Aorta (tissue), 5 donors: Measurements from ENCODE around the gene ALS2CL. TPM values are rescaled to one million over a fixed set of nuclear protein-coding genes. Genes with fewer than 3 reads are reported as not detected.
"Not testable (repeated sequence)": the region's sequence is repeated elsewhere in the genome, so short reads cannot be mapped to it uniquely, and the experiment has no call there.

Experiments
- ATAC-seq: fragments of 200-7000 bp; cut with Tn5 transposase; one replicate; pipeline ENCODE4 v1.9.1; 2022; ENCODE audit warnings: moderate library complexity; ENCODE audit not compliant: low FRiP score
- DNase-seq, 2 donors: peaks; one replicate each; pipeline ENCODE4 v3.0.0-alpha.2; 2020
- H3K27ac ChIP-seq, 2 donors: one replicate each; pipeline ENCODE4 v1.5.1; 2013; ENCODE audit warnings: low read length in 2 of 2, mild to moderate bottlenecking in 2 of 2, moderate library complexity in 2 of 2, control low read depth in 1 of 2, inconsistent platforms in 1 of 2, low read depth in 1 of 2
- H3K27me3 ChIP-seq, 2 donors: one replicate each; pipeline ENCODE4 v1.6.1; 2013; ENCODE audit warnings: control low read depth in 1 of 2, low read length in 1 of 2, mild to moderate bottlenecking in 1 of 2, moderate library complexity in 1 of 2; ENCODE audit not compliant: insufficient read depth in 2 of 2, control insufficient read depth in 1 of 2
- H3K36me3 ChIP-seq, 2 donors: one replicate each; pipeline ENCODE4 v1.6.1; 2013; ENCODE audit warnings: control low read depth in 1 of 2, low read length in 1 of 2, mild to moderate bottlenecking in 1 of 2; ENCODE audit not compliant: insufficient read depth in 2 of 2, control insufficient read depth in 1 of 2
- H3K4me1 ChIP-seq, 2 donors: one replicate each; pipeline ENCODE4 v1.6.1; 2013; ENCODE audit warnings: low read length in 2 of 2, control low read depth in 1 of 2, mild to moderate bottlenecking in 1 of 2, moderate library complexity in 1 of 2; ENCODE audit not compliant: insufficient read depth in 2 of 2, control insufficient read depth in 1 of 2
- H3K4me3 ChIP-seq, 2 donors: one replicate each; pipeline ENCODE4 v1.5.1; 2013; ENCODE audit warnings: low read length in 2 of 2, control low read depth in 1 of 2, mild to moderate bottlenecking in 1 of 2
- H3K9me3 ChIP-seq: one replicate; pipeline ENCODE4 v1.6.1; 2013; ENCODE audit warnings: mild to moderate bottlenecking, low read length; ENCODE audit not compliant: control insufficient read depth
- WGBS, 2 donors: extraction: QIAGEN DNeasy Blood & Tissue Kit; methylation state at CpG; one replicate each; pipeline ENCODE4 v1.1.7; 2013; 5-methylcytosine and 5-hydroxymethylcytosine counted together
- intact Hi-C, 2 donors: fragments of 100-400 bp; cut with DNase I; formaldehyde crosslinking; loops; one replicate each; pipeline versions ENCODE4 v1.14.2 to v1.15.0; 2022
- polyA plus RNA-seq, 2 donors: library from polyadenylated mRNA; stranded (reverse); fragments of 200-250 nt; gene quantifications; one replicate each; pipeline ENCODE4 v1.2.3, GENCODE V29; 2013
- total RNA-seq, 2 donors: library from RNA; stranded (reverse); fragmentation: NEBNext Ultra II Directional; extraction: Animal tissue kit (Norgen Biotek cat#: 25700); gene quantifications; one replicate each; pipeline ENCODE4 v1.2.1, GENCODE V29; 2021
- donor health status: healthy with polysubstance abuse.
- donor health status: Bipolar disorder and iron deficiency.
- donor health status: DM: no; HTN: no; CAD: no.
- donor health status: DM: no; HTN: no; CAD: no.
- donor health status: DM: yes; HTN: yes; CAD: no.

Gene ALS2CL
- total and polyA plus RNA-seq, 4 donors = 3.8 to 40.7 (median 24.9) TPM

DNA sequence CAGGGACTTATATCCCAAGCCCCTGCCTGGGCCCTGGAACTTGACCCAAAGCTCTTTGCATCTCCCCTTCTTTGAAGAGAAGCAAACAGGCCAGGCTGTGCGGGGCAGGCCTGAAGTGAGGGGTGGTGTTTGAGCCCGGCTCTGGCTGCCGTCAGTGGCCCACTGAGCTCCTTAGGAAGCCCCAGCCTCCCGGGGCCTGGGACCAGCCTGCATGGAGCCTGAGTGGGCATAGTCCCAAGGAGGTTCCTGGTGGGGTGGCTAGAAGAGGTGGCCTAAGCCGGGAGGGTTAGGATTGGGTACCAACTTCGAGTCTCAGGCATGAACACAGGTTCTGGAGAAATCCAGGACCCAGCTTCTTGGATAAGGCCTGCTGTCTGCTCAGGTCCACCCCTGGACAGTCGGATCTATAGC is 14.1 kb upstream of the ALS2CL start:
- Histone ChIP-seq H3K27ac (no peak overlapping the region), H3K4me1 (no peaks in the 10 kb centered on the region), H3K27me3 (no peaks in the 10 kb centered on the region), H3K9me3 (no peaks in the 10 kb centered on the region), H3K36me3 (no peaks in the 10 kb centered on the region), H3K4me3 (no peak overlapping the region)
- DNase-seq (peak; percentile 12 to 50), ATAC-seq (no peak)
- WGBS, 2 donors = 90 to 93% methylated on average over 7 of the region's 7 CpGs
- intact Hi-C loops = loop anchor here (5.0 to 10.0 kb wide), 3 partner anchors 140 to 297 kb away; partner anchors contain the start of gene MYL3 (in 1 of the 2)

DNA sequence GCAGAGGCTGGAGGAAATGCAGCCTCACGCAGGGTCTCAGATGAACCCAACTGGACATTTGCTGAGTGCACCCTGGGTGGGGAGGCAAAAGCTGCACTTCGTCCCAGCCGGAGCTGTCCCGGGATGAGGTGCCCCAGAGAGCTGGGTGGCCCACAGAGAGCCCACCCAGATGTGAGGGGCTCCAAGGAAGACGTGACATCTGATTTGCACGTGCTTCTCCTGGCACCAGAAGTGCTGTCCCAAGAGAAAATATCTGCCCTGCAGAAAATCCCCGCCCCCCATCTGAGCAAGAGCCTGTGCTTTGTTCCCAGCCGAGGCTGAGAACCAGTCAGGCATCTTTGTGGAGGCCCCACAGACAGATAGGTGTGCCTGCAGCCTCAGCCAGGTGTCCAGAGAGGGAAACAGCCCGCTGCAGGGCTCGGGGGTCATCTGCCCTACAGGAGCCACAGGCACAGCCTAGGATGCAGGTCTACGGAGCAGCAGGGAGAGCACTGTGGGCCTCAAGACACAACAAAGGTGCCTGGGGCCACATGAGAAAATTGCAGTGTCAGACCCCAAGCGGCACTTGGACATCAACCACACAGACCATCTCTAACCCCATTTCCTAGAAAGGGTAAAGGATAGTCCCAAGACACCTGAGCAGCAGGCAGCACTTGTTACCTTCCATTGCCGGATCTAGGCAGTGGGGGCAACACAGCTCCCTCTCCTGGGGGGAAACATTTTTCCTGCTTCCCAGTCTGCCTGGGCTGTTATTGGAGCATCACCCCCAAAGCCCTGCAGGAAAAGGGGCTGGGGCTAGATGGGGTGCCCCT is 13.5 kb upstream of the ALS2CL start:
- no peaks in the 10 kb centered on the region for H3K4me1 ChIP-seq
- no peak overlapping the region for H3K27ac ChIP-seq
- WGBS, 2 donors = 75 to 82% methylated on average over 10 to 13 of the region's 13 CpGs
- peak; percentile 37 to 41 for DNase-seq
- H3K4me3 ChIP-seq = no peak overlapping the region
- no peaks in the 10 kb centered on the region for H3K36me3 ChIP-seq
- intact Hi-C loops = loop anchor here (5.0 to 10.0 kb wide), 3 partner anchors 140 to 298 kb away; partner anchors contain the start of gene MYL3 (in 1 of the 2)
- no peaks in the 10 kb centered on the region for H3K27me3 ChIP-seq
- no peak for ATAC-seq
- H3K9me3 ChIP-seq = no peaks in the 10 kb centered on the region

DNA sequence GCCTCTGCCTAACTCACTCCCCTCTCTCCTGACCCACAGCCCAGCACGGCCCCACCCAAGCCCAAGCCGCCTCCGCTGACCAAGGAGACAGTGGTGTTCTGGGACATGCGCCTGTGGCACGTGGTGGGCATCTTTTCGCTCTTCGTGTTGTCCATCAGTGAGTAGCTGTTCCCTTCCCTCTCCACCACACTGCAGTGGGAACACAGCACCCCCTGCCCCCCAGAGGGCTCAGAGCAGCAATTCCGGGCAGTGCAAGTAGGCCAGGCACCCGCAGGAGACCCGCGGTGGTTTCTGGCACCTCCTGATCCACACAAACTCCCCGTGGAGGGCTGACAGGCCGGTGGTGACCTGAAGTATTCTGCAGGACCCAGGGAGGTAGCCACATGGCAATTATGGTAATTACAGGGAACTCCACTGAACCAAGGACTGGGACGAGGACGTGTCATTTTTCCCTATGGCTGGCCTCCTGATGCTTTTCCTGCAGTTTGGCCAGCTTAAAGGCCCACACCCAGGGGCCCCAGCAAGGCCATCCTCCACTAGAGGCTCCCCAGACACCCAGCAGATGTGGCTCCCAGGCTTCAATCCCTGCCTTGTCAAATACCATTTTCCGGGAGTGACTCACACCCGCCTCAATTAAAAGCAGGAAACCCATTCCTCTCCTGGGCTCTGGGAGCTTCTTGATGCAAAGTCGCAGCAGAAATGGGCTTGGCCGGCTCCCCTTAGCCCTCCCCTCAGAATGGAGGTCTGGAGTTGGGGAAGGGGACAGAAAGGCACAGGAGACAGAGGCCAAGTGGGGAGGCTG is 12.5 kb upstream of the ALS2CL start:
- ATAC-seq = no peak
- 82% methylated on average over 19 of the region's 19 CpGs for WGBS, 2 donors
- intact Hi-C loops = loop anchor here (1.0 to 10.0 kb wide), 4 partner anchors 141 to 299 kb away; partner anchors contain the start of gene MYL3 (in 1 of the 2)
- H3K9me3 ChIP-seq = no peaks in the 10 kb centered on the region
- no peak overlapping the region for H3K27ac ChIP-seq
- peak; percentile 40 to 66 for DNase-seq
- no peaks in the 10 kb centered on the region for H3K4me1 ChIP-seq
- H3K27me3 ChIP-seq = no peaks in the 10 kb centered on the region
- no peak overlapping the region for H3K4me3 ChIP-seq
- H3K36me3 ChIP-seq = no peaks in the 10 kb centered on the region

DNA sequence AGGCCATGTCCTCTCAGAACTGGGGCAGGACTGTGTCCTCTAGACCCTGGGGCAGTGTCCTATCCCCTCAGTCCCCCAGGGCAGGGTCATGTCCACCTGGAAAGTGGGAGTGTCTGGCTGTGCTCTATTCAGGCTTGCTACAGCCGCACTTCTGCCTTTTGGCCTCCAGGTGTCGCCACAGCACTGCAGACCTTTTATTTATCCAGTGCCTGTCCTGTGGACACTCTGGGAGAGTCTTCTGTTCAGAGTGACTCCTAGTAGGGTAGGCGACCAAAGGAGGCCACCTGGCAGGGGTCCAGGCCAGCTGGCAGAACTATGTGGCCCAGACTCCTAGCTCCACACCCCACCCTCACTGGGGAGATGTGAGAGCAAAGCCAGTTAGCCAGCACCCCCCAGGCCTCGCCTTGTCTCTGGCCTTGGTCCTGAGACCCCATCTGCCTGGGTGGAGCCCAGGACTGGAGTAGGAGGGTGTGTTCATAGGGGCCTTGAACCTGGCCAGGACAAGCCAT is 11.6 kb upstream of the ALS2CL start:
- Histone ChIP-seq H3K27ac (no peak overlapping the region), H3K9me3 (no peaks in the 10 kb centered on the region), H3K4me3 (no peak overlapping the region), H3K4me1 (no peaks in the 10 kb centered on the region), H3K27me3 (no peaks in the 10 kb centered on the region), H3K36me3 (no peaks in the 10 kb centered on the region)
- intact Hi-C loops = loop anchor here (1.0 to 10.0 kb wide), 4 partner anchors 142 to 300 kb away; partner anchors contain the start of gene MYL3 (in 1 of the 2)
- peak; percentile 83 for ATAC-seq
- peak; percentile 78 to 89 for DNase-seq
- 23% methylated on average over 4 of the region's 4 CpGs for WGBS, 2 donors

DNA sequence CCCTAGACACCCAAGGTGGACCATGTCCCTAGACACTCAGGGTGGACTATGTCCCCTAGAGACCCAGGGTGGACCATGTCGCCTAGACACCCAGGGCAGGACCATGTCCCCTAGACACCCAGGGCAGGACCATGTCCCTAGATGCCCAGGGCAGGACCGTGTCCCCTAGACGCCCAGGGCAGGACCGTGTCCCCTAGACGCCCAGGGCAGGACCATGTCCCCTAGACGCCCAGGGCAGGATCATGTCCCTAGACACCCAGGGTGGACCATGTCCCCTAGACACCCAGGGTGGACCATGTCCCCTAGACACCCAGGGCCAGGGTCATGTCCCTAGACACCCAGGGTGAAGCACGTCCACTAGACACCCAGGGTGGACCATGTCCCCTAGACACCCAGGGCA is 10.9 kb upstream of the ALS2CL start:
- H3K36me3 ChIP-seq = not testable (repeated sequence)

DNA sequence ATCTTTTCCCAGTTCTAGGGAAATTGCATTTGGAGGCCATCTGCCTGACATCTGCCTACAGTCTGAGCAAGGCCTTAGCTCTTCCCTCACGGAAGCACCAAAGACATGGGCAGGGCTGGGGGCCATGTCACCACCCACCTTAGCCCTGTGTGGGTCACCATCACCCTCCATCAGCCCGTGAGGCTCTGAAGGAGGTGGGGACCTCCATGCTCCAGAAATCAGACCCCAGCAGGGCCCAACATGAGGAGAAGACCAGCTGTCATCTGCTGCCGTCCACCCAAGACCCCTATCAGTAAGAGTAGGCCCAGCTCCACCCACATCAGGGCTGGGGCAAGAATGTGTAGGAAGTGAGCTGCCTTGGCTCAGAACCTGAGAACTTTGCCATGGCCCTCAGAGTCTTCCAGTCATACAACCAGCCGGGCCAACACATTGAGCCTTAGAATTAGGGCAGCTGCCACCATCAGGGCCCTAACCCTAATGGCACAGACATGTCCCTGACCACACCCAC is 9.6 kb upstream of the ALS2CL start:
- Histone ChIP-seq H3K4me3 (no peak overlapping the region), H3K36me3 (no peaks in the 10 kb centered on the region), H3K9me3 (no peaks in the 10 kb centered on the region), H3K27me3 (no peaks in the 10 kb centered on the region), H3K27ac (no peak overlapping the region), H3K4me1 (no peaks in the 10 kb centered on the region)
- intact Hi-C loops = loop anchor here (5.0 to 10.0 kb wide), 2 partner anchors 302 to 624 kb away; no protein-coding TSS in a partner anchor
- peak; percentile 21 to 44 for DNase-seq
- WGBS, 2 donors = 86 to 88% methylated on average over 4 of the region's 4 CpGs
- no peak for ATAC-seq

More for the DNA sequence above, 10.9 kb upstream of the ALS2CL start:
- not testable (repeated sequence) for H3K4me3 ChIP-seq, H3K9me3 ChIP-seq, H3K27ac ChIP-seq, H3K4me1 ChIP-seq, H3K27me3 ChIP-seq, ATAC-seq
- DNase-seq = peak; percentile 22 to 38
- intact Hi-C loops = loop anchor here (5.0 to 10.0 kb wide), 2 partner anchors 300 to 623 kb away; no protein-coding TSS in a partner anchor
- 42 to 52% methylated on average over 7 of the region's 7 CpGs for WGBS, 2 donors

DNA sequence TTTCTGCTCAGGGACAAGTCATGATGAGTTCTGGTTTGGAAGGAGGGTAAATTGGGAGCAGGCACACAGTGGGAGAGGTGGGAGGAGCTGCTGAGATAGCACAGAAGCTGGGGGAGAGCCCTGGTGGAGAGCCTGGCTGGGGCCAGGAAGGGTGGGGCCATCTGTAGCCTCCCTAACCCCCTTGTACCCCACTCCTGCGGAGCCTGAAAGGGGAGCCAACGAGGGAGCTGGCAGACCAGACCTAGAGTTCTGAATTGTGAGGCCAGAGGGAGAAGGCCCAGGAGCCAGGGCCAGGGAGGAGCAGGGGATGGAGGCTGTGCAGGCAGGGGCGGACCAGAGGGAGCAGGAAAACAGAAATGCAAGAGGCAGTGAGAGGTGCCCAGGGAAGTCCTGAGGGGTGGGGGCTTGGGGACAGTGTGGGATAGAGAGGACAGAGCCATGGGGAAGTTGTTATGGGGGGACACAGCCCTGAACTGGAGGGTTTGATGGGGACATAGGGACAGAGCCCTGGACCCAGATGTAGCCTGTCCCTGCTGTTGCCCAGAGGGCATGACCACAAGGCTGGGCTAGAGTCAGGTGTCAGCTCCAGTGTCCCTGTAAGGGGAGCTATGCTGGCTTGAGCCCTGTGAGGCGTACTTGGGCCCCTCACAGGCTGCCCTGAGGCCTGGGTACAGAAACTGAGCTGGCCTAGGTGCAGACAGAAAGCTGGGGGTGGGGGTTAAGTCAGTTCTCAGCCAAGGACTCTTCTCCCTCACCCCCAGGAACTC is 8.9 kb upstream of the ALS2CL start:
- no peak overlapping the region for H3K27ac ChIP-seq
- intact Hi-C loops = loop anchor here (5.0 to 10.0 kb wide), 2 partner anchors 302 to 625 kb away; no protein-coding TSS in a partner anchor
- no peaks in the 10 kb centered on the region for H3K9me3 ChIP-seq
- DNase-seq (peak in 1 of 2 donors; percentile 35), ATAC-seq (no peak)
- H3K27me3 ChIP-seq = no peaks in the 10 kb centered on the region
- no peaks in the 10 kb centered on the region for H3K4me1 ChIP-seq
- 77 to 92% methylated on average over 4 of the region's 4 CpGs for WGBS, 2 donors
- no peaks in the 10 kb centered on the region for H3K36me3 ChIP-seq
- no peak overlapping the region for H3K4me3 ChIP-seq
